WTC11 (cell line): ENCODE measurements around the gene ZMYND11.

Source experiments
- CTCF ChIP-seq: fragments of 200-600 bp; IDR thresholded peaks from 2 replicates; pipeline ENCODE4 v1.8.0; 2022; ENCODE audit warnings: antibody characterized with exemption
- E2F5 ChIP-seq: sonication (generic); formaldehyde crosslinking; IDR thresholded peaks from 2 replicates; pipeline ENCODE4 v1.8.1; 2022; ENCODE audit warnings: mild to moderate bottlenecking, moderate library complexity, missing genetic modification reagents
- ERG ChIP-seq: fragments of 250-450 bp; sonication (Bioruptor Pico); IDR thresholded peaks from 2 replicates; pipeline ENCODE4 v1.8.0; 2021; ENCODE audit warnings: mild to moderate bottlenecking
- IRF1 ChIP-seq: sonication (generic); formaldehyde crosslinking; IDR thresholded peaks from 2 replicates; pipeline ENCODE4 v1.8.0; 2023; ENCODE audit warnings: missing genetic modification reagents
- KAT7 ChIP-seq: sonication (generic); formaldehyde crosslinking; IDR thresholded peaks from 2 replicates; pipeline ENCODE4 v1.8.1; 2023; ENCODE audit warnings: missing genetic modification reagents, mild to moderate bottlenecking, borderline replicate concordance
- NFATC4 ChIP-seq: fragments of 250-450 bp; sonication (Bioruptor Pico); IDR thresholded peaks from 2 replicates; pipeline ENCODE4 v1.9.0; 2021; ENCODE audit warnings: mild to moderate bottlenecking
- NR2C2 ChIP-seq: sonication (generic); formaldehyde crosslinking; IDR thresholded peaks from 2 replicates; pipeline ENCODE4 v1.8.0; 2022; ENCODE audit warnings: mild to moderate bottlenecking, missing genetic modification reagents
- SMAD4 ChIP-seq: sonication (generic); formaldehyde crosslinking; IDR thresholded peaks from 2 replicates; pipeline ENCODE4 v1.8.0; 2022; ENCODE audit warnings: mild to moderate bottlenecking, missing genetic modification reagents
- ZBTB43 ChIP-seq: sonication (generic); formaldehyde crosslinking; IDR thresholded peaks from 2 replicates; pipeline ENCODE4 v1.8.1; 2023; ENCODE audit warnings: mild to moderate bottlenecking, missing genetic modification reagents
- ZNF138 ChIP-seq: sonication (generic); formaldehyde crosslinking; conservative IDR thresholded peaks from 2 replicates; pipeline ENCODE4 v1.8.1; 2022; ENCODE audit warnings: mild to moderate bottlenecking, moderate library complexity, missing genetic modification reagents

GRCh38 chr10:135132-135600 lies at the start of gene ZMYND11:
- TF ChIP-seq ERG (CRISPR knock-in tag) (no peak), NFATC4 (CRISPR knock-in tag) (no peak), CTCF (no peak), E2F5 (CRISPR knock-in tag) (no peak; the same call in 1 of the 2 replicates), IRF1 (CRISPR knock-in tag) (no peak), SMAD4 (CRISPR knock-in tag) (no peak), ZBTB43 (CRISPR knock-in tag) (no peak), NR2C2 (CRISPR knock-in tag) (no peak), ZNF138 (CRISPR knock-in tag) (no peak), KAT7 (CRISPR knock-in tag) (no peak)
